ENCODE results near the gene ATP12A. TPM values are rescaled to one million over a fixed set of nuclear protein-coding genes. Genes with fewer than 3 reads are reported as not detected.
"Not testable (repeated sequence)": the region's sequence is repeated elsewhere in the genome, so short reads cannot be mapped to it uniquely, and the experiment has no call there.

The ATP12A gene
- total RNA-seq, 1 donor: not detected

- TF ChIP-seq, protein P1, sequence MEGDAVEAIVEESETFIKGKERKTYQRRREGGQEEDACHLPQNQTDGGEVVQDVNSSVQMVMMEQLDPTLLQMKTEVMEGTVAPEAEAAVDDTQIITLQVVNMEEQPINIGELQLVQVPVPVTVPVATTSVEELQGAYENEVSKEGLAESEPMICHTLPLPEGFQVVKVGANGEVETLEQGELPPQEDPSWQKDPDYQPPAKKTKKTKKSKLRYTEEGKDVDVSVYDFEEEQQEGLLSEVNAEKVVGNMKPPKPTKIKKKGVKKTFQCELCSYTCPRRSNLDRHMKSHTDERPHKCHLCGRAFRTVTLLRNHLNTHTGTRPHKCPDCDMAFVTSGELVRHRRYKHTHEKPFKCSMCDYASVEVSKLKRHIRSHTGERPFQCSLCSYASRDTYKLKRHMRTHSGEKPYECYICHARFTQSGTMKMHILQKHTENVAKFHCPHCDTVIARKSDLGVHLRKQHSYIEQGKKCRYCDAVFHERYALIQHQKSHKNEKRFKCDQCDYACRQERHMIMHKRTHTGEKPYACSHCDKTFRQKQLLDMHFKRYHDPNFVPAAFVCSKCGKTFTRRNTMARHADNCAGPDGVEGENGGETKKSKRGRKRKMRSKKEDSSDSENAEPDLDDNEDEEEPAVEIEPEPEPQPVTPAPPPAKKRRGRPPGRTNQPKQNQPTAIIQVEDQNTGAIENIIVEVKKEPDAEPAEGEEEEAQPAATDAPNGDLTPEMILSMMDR (IDR thresholded peaks at IDR 0.05; ENCODE audit: insufficient read depth, low read depth, low read length): no peak
Observed at GRCh38 chr13:24719139-24719538, 38.9 kb downstream of the ATP12A start.

DNA sequence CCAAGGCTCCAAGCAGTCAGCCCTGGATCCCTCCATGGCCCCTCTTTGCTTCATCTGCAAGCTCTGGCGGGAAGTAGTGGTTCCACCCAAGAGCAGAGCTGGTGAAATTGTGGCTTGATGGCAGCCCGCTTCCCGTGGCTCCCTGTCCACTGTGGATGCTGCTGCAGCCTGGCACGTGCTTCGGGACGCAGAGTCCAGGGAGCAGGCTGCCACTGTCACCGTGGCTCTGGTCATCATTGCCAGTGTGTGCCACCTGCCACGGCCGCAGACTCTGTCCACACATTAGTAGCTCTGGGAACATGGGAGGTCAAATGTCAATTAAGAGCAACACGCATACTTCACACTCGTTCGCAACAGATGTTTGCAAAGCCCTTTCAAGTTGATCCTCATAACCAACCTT, 43.0 kb downstream of the ATP12A start:
- TF ChIP-seq, protein P1 (IDR thresholded peaks at IDR 0.05; ENCODE audit: insufficient read depth, low read depth, low read length): no peak
- H3K4me3 ChIP-seq (ENCODE audit: low read depth, low read length): no peak overlapping the region
- DNase-seq (ENCODE audit: low read depth): no peak

More at GRCh38 chr13:24719139-24719538, 38.9 kb downstream of the ATP12A start:
- H3K4me3 ChIP-seq (ENCODE audit: low read depth, low read length): no peak overlapping the region
- no peak for DNase-seq (ENCODE audit: low read depth)

- H3K4me3 ChIP-seq (ENCODE audit: low read depth, low read length): no peak overlapping the region
- TF ChIP-seq, protein P1 (IDR thresholded peaks at IDR 0.05; ENCODE audit: insufficient read depth, low read depth, low read length): no peak
- DNase-seq (ENCODE audit: low read depth): no peak
Observed at GRCh38 chr13:24724714-24725113, 44.5 kb downstream of the ATP12A start.

DNA sequence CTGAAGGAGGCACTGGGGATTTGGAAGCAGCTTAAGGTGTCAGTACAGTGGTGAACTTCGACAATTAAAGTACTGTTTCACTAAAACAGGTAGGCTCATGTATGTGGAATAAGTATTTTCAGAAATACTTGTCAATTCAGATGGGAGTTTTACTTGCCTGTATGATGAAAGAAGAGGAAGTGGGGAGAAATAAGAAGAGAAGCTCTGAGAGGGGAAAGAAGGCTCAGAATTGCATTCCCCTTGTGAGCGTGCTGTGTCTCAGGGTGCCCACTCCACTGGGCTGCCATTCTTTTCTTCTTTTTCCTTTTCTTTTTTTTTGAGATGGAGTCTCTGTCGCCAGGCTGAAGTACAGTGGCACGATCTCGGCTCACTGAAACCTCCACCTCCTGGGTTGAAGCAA, 45.2 kb downstream of the ATP12A start:
- no peak for DNase-seq (ENCODE audit: low read depth)
- no peak overlapping the region for H3K4me3 ChIP-seq (ENCODE audit: low read depth, low read length)
- TF ChIP-seq, protein P1 (IDR thresholded peaks at IDR 0.05; ENCODE audit: insufficient read depth, low read depth, low read length): no peak

DNA sequence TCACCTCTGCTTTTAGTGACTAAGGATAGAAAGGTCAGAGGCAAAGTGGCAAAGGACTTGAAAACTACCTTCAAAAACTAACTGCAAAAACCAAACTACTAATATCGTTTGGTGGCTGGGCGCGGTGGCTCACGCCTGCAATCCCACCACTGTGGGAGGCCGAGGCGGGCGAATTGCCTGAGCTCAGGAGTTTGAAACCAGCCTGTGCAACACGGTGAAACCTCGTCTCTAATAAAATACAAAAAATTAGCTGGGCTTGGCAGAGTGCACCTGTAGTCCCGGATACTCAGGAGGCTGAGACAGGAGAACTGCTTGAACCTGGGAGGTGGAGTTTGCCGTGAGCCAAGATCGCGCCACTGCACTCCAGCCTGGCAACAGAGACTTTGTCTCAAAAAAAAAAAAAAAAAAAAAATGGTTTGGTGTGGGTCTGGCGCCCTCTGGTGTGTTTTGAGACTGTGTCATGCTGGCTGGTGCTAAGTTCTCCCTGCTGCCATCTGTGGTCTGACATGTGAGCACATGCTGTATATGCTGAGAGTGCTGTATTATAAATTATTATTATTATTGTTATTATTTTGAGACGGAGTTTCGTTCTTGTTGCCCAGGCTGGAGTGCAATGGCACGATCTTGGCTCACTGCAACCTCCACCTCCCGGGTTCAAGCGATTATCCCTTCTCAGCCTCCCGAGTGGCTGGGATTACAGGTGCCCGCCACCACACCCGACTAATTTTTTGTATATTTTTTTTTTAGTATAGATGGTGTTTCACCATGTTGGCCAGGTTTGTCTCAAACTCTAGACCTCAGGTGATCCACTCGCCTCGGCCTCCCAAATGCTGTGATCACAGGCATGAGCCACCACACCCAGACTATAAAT, 47.8 kb downstream of the ATP12A start:
- H3K4me3 ChIP-seq (ENCODE audit: low read depth, low read length): no peak overlapping the region
- DNase-seq (ENCODE audit: low read depth): peak; percentile 86
- TF ChIP-seq, protein P1 (IDR thresholded peaks at IDR 0.05; ENCODE audit: insufficient read depth, low read depth, low read length): peak; percentile 76

- not testable (repeated sequence) for H3K4me3 ChIP-seq (ENCODE audit: low read depth, low read length); DNase-seq (ENCODE audit: low read depth)
Observed at GRCh38 chr13:24730873-24731567, 50.8 kb downstream of the ATP12A start.

DNA sequence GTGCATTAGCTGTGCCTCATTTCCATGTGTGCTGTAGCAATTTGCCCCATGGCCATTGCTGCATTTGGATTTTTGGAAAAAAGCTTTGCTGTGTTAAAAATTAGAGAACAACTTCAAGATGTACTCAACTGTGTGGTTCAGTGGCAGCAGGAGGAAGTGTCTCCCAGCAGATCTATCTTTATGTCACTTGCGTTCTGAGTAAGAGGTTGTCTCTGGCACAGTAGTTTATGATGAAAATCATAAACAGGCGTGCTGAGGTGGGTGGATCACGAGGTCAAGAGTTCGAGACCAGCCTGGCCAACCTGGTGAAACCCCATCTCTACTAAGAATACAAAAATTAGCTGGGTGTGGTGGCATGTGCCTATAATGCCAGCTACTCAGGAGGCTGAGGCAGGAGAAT, 54.7 kb downstream of the ATP12A start:
- no peak overlapping the region for H3K4me3 ChIP-seq (ENCODE audit: low read depth, low read length)
- TF ChIP-seq, protein P1 (IDR thresholded peaks at IDR 0.05; ENCODE audit: insufficient read depth, low read depth, low read length): no peak
- DNase-seq (ENCODE audit: low read depth): no peak

All from fibroblast of villous mesenchyme (primary cell).